A673 (cell line): ENCODE results near the gene CBLN3. TPM values are rescaled to one million over a fixed set of nuclear protein-coding genes. Genes with fewer than 3 reads are reported as not detected.

ENCODE experiments used
- BruUV-seq: library from RNA; stranded (reverse); fragments of 400-500 nt; replicated peaks from 2 replicates; lab custom pipeline; 2021; lab: Mats Ljungman, UMichigan
- CTCF ChIA-PET: fragments of 300-600 bp; sonication (Branson Sonifier 250); formaldehyde crosslinking; loops from one replicate; lab custom pipeline; 2022; ENCODE audit warnings: antibody characterized with exemption; lab: Charles Lee
- POLR2A ChIA-PET: fragments of 300-600 bp; sonication (Branson Sonifier 250); formaldehyde crosslinking; loops from one replicate; lab custom pipeline; 2022; ENCODE audit warnings: antibody characterized with exemption; ENCODE audit not compliant: low non-redundant PET; lab: Charles Lee
- DNase-seq: peaks from one replicate; pipeline ENCODE4 v3.0.0-alpha.2; 2015; ENCODE audit warnings: low spot score
- H3K27ac ChIP-seq: fragments of 200-600 bp; sonication (generic); 2 replicates; pipeline ENCODE4 v1.5.1; 2016; ENCODE audit warnings: mixed run types, low read depth, mild to moderate bottlenecking, mixed read lengths, antibody characterized with exemption, low read length; ENCODE audit not compliant: poor library complexity, severe bottlenecking
- H3K27me3 ChIP-seq: fragments of 200-600 bp; sonication (generic); replicated peaks from 2 replicates; pipeline ENCODE4 v1.6.1; 2017; ENCODE audit warnings: mixed run types, low read depth, mild to moderate bottlenecking, mixed read lengths, antibody characterized with exemption, low read length; ENCODE audit not compliant: insufficient read depth, poor library complexity
- H3K36me3 ChIP-seq: fragments of 200-600 bp; sonication (generic); 2 replicates; pipeline ENCODE4 v1.6.1; 2016; ENCODE audit warnings: mixed run types, mild to moderate bottlenecking, mixed read lengths, antibody characterized with exemption, low read length; ENCODE audit not compliant: insufficient read depth, poor library complexity, severe bottlenecking
- H3K4me1 ChIP-seq: fragments of 200-600 bp; sonication (generic); 2 replicates; pipeline ENCODE4 v1.6.1; 2017; ENCODE audit warnings: mixed run types, mild to moderate bottlenecking, mixed read lengths, antibody characterized with exemption, low read length; ENCODE audit not compliant: insufficient read depth, poor library complexity, severe bottlenecking
- H3K4me3 ChIP-seq: fragments of 200-600 bp; sonication (generic); 2 replicates; pipeline ENCODE4 v1.5.1; 2016; ENCODE audit warnings: low read depth, mixed run types, mild to moderate bottlenecking, mixed read lengths, low read length; ENCODE audit not compliant: poor library complexity, severe bottlenecking
- H3K9me3 ChIP-seq: fragments of 200-600 bp; sonication (generic); 2 replicates; pipeline ENCODE4 v1.6.1; 2016; ENCODE audit warnings: mixed run types, low read depth, mild to moderate bottlenecking, mixed read lengths, antibody characterized with exemption, low read length; ENCODE audit not compliant: poor library complexity, severe bottlenecking
- EZH2 ChIP-seq: fragments of 200-600 bp; sonication (generic); IDR thresholded peaks from 2 replicates; pipeline ENCODE4 v1.6.1; 2017; ENCODE audit warnings: borderline replicate concordance, low read depth, mild to moderate bottlenecking, mixed read lengths, antibody characterized with exemption, low read length; ENCODE audit not compliant: poor library complexity, severe bottlenecking
- intact Hi-C: fragments of 100-400 bp; cut with micrococcal nuclease; formaldehyde crosslinking; loops from one replicate; pipeline ENCODE4 v1.10.0; 2022; ENCODE audit not compliant: unreplicated experiment
- total RNA-seq: library from RNA; stranded (reverse); gene quantifications from 2 replicates; pipeline ENCODE4 v1.2.3, GENCODE V29; 2021
- TF ChIP-seq, protein P1 (sequence below): fragments of 300-800, 200-600 bp; sonication (generic); conservative IDR thresholded peaks from 2 replicates; pipeline ENCODE4 v1.5.1; 2017; ENCODE audit warnings: low read depth, mild to moderate bottlenecking, antibody characterized with exemption, low read length, moderate library complexity, mixed read lengths

Gene CBLN3
- total RNA-seq, 1 experiment from 2014 or later: 0.80 TPM

DNA sequence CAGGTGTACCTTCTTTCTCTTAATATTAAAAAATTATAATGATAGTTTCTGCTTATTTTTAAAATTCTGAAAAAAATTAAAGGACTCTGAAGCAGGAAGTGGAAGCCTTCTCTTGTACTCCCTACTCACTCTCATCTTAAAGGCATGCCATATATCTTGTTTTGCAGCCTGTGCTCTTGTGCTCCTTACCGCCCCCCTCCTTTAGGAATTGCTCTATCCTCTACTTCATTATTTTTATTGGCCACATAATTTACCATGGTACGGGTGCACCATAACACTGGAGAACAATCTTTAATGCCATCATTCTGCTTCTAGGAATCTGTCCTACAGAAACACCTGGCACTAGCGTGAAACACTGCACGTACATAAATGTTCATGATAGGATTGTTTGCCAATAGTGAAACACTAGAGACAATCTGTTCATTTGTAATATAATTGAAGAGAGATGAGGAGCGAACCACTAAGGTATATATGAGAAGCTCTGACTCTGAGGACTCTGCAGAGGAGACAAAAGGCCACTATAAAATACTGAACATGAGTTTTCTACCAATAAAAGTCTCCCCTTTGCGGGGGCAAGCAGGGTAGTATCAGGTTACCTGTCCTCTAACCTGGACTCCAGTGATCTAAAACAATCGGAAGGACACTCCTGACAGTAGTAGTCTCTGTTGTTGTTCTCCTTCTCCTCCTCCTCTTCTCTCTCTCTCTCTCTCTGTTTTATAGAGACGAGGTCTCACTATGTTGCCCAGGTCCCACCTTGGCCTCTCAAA is 37.0 kb downstream of the CBLN3 start:
- peak; percentile 25 for DNase-seq
- ChIA-PET POLR2A (no interaction called here), CTCF (no interaction called here)
- H3K4me3 ChIP-seq: no peak overlapping the region
- H3K36me3 ChIP-seq: no peaks in the 10 kb centered on the region
- no peaks in the 10 kb centered on the region for H3K9me3 ChIP-seq
- no peak for TF ChIP-seq EZH2
- TF ChIP-seq, protein P1, sequence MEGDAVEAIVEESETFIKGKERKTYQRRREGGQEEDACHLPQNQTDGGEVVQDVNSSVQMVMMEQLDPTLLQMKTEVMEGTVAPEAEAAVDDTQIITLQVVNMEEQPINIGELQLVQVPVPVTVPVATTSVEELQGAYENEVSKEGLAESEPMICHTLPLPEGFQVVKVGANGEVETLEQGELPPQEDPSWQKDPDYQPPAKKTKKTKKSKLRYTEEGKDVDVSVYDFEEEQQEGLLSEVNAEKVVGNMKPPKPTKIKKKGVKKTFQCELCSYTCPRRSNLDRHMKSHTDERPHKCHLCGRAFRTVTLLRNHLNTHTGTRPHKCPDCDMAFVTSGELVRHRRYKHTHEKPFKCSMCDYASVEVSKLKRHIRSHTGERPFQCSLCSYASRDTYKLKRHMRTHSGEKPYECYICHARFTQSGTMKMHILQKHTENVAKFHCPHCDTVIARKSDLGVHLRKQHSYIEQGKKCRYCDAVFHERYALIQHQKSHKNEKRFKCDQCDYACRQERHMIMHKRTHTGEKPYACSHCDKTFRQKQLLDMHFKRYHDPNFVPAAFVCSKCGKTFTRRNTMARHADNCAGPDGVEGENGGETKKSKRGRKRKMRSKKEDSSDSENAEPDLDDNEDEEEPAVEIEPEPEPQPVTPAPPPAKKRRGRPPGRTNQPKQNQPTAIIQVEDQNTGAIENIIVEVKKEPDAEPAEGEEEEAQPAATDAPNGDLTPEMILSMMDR: peak; percentile 30; the same call in 1 of the 2 replicates
- intact Hi-C loops: no loop called here
- no peak overlapping the region for H3K27ac ChIP-seq
- no TSS peak for BruUV-seq
- H3K27me3 ChIP-seq: no peaks in the 10 kb centered on the region
- no peaks in the 10 kb centered on the region for H3K4me1 ChIP-seq

DNA sequence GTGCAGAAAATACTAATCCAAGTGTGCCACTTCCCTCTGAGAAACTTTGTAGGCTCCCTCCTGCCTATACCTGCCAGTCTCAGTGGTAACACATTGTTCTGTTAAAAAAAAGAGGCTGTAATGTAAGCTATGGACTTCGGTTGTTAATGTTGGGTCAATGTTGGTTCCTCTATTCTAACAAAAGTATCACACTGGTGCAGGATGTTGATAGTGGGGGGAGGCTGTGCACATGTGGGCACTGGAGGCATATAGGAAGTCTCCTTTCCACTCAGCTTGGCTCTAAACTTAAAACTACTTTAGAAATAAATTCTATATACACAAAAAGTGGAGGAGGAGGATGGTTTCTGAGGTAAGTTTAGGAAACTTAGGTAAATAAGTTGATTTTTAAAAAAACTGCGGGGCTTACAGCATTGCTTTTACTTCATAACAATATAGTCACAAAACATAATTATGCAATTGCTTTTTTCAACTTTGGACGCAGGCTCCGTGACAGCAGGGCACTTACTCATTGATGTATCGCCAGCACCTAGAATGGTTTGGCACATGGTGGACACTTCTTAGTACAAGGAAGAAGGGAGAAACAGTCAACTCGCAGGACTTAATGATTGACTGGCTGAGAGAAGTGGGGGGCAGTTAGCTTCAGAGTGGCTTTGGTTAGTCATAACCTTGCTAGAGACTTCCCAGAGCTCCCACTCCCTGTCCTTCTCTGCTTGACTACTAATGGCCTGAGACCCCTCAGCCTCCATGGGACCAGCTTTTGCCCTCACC is 38.6 kb downstream of the CBLN3 start:
- no peaks in the 10 kb centered on the region for H3K9me3 ChIP-seq
- intact Hi-C loops: no loop called here
- no peak overlapping the region for H3K4me3 ChIP-seq
- ChIA-PET CTCF (no interaction called here), POLR2A (no interaction called here)
- no peaks in the 10 kb centered on the region for H3K27me3 ChIP-seq
- no peak for DNase-seq
- TF ChIP-seq EZH2: no peak
- TF ChIP-seq, protein P1: no peak
- H3K27ac ChIP-seq: no peak overlapping the region
- no TSS peak for BruUV-seq
- no peaks in the 10 kb centered on the region for H3K36me3 ChIP-seq
- no peaks in the 10 kb centered on the region for H3K4me1 ChIP-seq

DNA sequence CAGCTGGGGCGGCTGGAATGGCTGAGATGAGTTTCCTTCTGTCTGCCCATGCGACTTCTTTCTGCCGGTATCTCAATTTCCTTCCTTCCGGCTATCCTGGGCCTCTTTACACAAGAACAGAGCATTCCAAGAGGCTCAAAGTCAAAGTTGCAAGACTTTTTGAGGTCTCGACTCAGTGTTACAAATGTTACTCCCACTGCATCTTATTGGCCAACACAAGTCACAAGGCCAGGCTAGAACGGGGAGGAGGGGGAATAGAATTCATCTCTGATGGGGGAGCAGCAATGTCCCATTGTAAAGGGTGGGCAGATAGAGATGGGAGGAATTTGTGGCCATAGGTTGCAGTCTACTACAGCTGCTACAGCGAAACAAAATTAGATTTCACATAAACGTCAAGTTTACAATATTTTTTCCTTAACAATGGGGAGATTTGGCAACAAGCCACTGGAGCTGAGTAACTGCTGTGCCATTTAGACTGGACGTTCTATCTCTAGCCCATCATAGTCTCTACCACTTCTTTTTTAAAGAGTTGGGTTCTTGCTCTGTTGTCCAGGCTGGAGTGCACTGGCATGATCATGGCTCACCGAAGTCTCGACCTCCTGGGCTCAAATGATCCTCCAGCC is 40.1 kb downstream of the CBLN3 start:
- intact Hi-C loops: no loop called here
- ChIA-PET CTCF (no interaction called here), POLR2A (interaction anchor here (0.6 kb wide), 1 partner anchor 1009 kb away, joined by 5 read pairs; no protein-coding TSS in a partner anchor)
- H3K36me3 ChIP-seq: no peaks in the 10 kb centered on the region
- no peak for TF ChIP-seq EZH2
- TF ChIP-seq, protein P1: no peak
- no TSS peak for BruUV-seq
- no peak overlapping the region for H3K27ac ChIP-seq
- H3K4me3 ChIP-seq: no peak overlapping the region
- no peak for DNase-seq
- H3K9me3 ChIP-seq: no peaks in the 10 kb centered on the region
- H3K4me1 ChIP-seq: no peaks in the 10 kb centered on the region
- no peaks in the 10 kb centered on the region for H3K27me3 ChIP-seq
